DMS53 treated with DMSO at 0.1 percent for 48 hours (cell line): ENCODE results near the gene KCNQ2.
"Not testable (repeated sequence)": the region's sequence is repeated elsewhere in the genome, so short reads cannot be mapped to it uniquely, and the experiment has no call there.

Experiments
- DNase-seq: peaks from one replicate; lab custom pipeline; 2025; ENCODE audit not compliant: unreplicated experiment; lab: John Stamatoyannopoulos, UW

KCNQ2 gene

GRCh38 chr20:63491078-63491477 is 18.6 kb upstream of the KCNQ2 start:
- no peak for DNase-seq

- DNase-seq: no peak
These were observed 18.0 kb upstream of the KCNQ2 start for GRCh38 chr20:63490416-63490815.

DNA sequence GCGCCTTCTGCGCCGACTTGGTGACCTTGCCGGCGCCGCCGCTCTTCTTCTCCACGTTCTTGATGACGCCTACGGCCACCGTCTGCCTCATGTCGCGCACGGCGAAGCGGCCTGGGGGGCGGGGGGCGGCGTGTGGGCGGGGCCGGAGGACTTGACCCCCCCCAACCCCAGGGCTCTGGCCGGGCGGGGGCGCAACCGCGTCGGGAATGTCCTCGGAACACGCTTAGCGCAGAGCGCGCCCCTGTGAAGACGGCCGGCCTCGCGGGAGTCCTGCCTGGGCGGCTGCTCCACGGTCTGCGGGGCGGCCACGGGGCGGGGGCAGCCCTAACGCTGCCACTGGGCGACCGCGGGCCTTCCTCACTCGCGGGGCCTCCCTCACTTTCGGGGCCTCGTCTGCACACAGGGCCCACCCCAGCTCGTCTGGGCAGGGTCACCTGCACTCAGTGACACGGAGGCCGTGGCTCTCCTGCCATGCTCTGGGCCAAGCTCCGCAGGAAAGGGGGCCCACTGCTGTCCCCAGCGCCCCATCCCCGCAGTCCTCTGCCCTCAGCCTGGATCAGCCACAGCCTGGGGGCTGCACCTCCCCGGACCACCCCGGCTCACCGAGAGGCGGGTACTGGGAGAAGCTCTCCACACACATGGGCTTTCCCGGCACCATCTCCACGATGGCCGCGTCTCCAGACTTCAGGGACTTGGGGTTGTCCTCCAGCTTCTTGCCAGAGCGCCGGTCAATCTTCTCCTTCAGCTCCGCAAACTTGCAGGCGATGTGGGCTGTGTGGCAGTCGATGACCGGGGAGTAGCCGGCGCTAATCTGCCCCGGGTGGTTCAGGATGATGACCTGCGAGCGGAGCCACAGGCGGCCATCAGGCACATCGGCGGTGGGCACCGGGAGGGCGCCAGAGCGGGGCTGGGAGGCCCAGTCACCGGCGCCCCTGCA is 16.1 kb upstream of the KCNQ2 start:
- DNase-seq: no peak

- DNase-seq: no peak
These were observed 15.4 kb upstream of the KCNQ2 start for GRCh38 chr20:63487781-63488241.

DNA sequence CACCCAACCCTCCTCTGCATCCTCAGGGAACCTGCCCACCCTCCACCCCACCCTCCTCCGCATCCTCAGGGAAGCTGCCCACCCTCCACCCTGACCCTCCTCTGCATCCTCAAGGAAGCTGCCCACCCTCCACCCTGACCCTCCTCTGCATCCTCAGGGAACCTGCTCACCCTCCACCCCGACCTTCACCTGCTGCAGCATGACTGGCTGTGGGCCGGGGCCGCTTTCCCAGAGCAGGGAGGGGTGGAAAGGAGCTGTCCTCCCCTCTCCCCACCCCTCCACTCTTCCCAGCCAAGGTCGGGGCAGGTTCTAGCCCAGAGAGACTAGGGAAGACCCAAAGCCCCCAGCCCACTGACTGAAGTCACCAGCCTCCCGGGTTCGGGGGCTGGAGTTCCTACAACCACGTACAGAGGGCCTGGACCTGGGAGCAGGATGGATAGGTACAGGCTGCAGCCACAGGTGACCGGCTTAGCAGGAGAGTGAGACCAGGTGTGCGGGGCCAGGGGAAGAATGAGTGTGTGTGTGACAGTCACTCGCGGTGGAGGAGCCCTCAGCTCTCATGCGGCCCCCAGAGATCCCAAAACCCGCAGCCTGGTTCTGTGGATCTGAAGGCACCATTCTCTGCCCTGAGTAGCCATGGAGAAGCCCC is 14.8 kb upstream of the KCNQ2 start:
- no peak for DNase-seq

DNA sequence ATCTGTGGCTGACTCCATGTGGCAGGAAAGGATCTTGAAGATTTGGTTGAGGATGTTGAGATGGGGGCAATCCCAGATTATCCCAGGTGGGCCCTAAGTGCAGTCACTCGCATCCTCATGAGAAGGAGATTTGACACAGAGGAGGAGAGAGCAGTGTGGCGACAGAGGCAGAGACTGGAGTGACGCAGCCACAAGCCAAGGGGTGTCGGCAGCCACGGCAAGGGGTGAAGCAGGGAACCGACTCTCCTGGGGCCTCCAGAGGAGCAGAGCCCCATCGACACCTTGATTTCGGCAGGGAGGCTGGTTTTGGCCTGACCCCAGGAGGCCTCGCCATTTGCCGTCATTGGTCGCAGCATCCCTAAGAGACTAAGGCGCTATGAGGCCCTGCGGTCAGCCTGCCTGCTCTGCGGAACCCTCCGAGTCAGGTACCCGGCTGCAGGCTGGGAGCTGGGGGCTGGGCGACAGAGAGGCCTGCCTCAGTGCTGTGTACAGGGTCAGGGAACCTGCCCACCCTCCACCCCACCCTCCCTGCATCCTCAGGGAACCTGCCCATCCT is 13.9 kb upstream of the KCNQ2 start:
- no peak for DNase-seq

GRCh38 chr20:63484651-63485403 is 12.4 kb upstream of the KCNQ2 start:
- DNase-seq: no peak

GRCh38 chr20:63484236-63484635 is 11.8 kb upstream of the KCNQ2 start:
- DNase-seq: no peak

DNA sequence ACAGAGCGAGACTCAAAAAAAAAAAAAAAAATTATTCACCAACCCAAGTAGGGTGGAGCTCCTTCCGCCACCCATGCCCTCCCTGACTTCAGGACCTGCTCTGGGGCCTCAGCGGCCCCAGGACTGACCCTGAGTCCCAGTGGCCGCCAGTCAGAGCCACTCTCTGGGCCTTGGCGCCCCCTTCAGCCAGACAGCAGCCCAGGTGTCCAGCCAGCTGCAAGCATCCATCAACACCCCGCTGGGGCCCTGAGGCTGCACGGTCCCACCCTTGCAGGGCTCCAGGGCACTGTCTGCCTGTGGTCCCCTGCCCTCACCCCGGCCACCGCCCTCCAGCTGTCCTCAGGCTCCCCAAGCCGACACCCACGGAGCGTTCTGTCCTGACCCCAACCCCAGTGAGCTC is 11.4 kb upstream of the KCNQ2 start:
- no peak for DNase-seq

DNA sequence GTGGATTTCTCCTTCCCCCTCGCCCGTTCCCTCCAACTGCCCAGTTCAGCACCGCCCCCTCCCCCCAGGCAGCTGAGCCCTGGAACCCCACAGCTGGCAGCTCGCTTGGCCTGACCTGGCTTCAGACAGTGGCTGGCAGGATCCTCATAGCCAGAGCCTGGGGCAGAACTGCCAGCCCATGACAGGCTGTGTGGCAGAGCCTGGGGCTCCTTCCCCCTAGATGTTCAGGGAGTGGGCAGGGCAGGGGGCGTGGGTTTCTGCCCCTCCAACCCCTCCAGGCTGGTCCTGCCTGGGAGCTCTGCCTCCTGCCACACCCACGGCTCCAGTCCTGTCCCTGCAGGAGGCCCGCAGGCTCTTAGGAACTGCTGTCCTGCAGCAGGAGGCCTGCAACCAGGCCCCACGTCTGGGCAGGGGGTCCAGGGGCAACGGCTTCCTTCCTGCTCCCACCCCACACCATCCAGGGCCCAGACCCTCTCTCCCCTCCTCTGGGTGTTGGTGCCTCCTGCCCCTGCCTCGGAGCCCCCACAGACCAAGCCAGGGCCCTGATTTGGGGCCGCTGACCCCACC is 9.6 kb upstream of the KCNQ2 start:
- no peak for DNase-seq

GRCh38 chr20:63481503-63481902 is 9.0 kb upstream of the KCNQ2 start:
- no peak for DNase-seq

DNA sequence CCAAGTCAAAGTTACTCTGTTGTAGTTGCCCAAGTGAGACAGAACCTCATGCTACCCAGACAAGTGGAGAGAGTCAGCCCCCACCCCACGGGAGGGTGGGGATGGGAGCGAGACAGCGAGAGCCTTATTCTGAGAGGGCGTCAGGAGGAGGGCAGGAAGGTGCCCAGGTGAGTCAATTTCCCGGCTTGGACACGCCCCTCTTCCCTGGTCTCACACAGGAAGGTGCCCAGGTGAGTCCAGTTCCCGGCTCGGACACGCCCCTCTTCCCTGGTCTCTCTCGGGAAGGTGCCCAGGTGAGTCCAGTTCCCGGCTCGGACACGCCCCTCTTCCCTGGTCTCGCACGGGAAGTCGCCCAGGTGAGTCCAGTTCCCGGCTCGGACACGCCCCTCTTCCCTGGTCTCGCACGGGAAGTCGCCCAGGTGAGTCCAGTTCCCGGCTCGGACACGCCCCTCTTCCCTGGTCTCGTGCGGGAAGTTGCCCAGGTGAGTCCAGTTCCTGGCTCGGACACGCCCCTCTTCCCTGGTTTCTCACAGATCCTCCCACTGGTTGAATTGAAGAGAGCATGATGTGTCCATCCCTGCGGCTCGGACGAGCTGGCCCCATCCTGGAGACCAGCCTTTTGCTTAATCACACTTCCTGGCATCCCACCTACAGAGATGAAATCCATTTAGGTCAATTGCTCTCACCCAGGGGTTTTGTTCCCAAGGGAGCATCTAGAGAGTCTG is 7.4 kb upstream of the KCNQ2 start:
- DNase-seq: not testable (repeated sequence)

DNA sequence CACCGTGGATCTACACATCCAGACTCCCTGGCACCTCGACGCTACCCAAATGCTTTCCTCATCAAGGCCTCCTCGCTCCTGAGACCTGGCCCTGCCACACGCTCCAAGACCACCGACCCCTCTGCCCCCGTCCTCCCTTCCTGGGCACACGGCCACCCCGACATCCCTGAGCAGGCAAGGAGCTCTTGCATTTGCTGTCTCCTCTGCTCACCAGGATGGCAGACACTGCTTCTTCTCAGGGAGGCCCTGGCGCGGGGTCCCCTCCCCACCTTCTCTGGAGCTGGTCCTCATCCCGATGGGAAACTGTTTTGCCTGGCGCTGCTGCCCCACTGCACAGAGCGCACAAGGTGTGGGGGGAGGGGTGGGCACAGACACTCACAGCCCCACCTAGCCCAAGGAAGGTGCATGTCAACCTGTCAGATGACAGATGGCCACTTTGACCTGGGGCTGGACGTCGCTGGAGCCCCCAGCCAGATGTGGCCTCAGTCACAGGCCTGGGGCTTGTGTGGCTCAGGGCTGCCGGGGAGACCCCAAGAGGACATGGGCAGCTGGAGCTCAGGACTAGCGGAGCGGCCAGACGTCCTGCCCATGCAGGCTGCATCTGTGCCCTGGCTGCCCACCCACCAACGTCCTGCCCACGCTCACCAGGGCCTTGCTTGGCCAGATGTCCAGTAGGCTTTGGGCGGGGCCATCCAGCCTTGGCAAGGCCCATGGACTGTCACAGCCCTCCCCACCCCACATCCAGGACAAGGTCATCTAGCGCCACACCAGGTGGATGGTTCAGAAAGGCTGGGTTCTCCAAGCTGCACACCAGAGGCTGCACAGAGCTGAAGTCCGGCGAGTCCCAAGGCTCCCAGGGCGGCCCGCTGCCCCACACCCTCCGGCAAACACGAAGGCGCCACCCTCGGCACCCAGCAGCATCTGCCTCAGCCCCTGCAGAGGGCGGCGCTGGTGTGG is 6.2 kb upstream of the KCNQ2 start:
- no peak for DNase-seq

DNA sequence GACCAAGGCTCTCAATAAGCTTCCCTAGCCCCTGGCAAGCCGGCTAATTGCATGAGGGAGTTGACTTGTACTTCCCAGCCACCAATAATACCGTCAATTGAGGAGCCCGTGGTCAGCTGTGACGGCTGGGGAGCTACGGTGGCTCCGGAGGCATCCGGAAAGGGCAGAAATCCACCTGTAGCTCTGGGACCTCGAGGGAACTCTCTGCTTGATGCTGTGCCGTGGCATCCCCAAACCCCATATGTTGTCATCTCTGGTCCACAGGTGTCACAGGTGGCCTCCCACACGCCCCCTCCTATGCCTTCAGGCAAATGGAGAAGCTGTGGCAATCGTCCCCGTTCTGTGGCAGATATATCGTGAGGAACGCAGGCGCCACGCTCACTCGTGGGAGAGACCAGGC is 5.5 kb upstream of the KCNQ2 start:
- DNase-seq: no peak

GRCh38 chr20:63477061-63477616 is 4.7 kb upstream of the KCNQ2 start:
- DNase-seq: no peak

GRCh38 chr20:63475209-63475608 is 2.8 kb upstream of the KCNQ2 start:
- DNase-seq: no peak

DNA sequence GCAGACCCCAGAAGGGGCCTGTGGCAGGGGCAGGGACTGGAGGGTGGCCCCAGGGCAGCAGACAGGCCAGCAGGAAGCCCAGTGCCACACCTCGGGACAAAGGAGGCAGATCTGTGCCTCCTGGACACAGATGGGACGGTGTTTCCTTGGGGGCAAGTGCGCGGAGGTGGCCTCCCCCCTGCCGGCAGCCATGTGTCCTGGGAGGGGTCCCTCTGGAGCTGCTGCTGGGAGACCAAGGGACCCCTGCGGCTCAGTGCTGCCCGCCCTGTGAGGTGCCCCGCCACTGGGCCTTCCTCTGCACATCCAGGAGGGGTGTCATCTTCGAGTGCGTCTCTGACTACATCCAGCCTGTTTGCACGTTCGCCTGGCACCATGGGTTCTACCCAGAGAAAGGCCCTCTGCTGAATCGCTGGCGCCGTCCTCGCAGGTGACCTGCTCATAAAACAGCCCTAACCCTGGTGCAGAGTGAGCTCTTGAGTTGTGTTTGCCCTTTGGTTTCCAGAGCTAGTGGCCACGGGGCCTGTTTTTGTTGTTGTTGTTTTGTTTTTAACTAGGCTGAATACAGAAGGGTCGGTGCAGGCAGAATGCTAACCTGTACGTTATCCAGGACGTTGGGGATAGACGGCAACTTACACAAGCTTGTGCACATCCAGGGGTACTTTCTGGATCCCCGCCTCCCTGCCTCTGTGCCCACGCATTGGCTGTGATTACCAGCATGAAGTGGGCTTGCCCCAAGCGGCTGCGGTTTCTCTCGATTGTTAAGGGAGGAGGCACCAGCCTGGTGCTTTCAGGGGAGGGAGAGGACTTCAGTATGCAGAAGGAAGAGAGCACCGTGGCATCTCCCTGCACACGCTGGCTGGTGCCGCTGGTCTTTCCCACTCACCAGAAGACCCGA is 1.3 kb upstream of the KCNQ2 start:
- no peak for DNase-seq

- DNase-seq: no peak
These were observed 471 bp upstream of the KCNQ2 start for GRCh38 chr20:63472862-63473390.
